Activated CD8-positive, alpha-beta memory T cell treated with anti-CD3 and anti-CD28 coated beads for 24 hours (primary cell): Measurements from ENCODE around the gene CCDC148.
"Not testable (repeated sequence)": the region's sequence is repeated elsewhere in the genome, so short reads cannot be mapped to it uniquely, and the experiment has no call there.

Source experiments
- DNase-seq: peaks from one replicate; pipeline ENCODE4 v3.0.0-alpha.2; 2020

The CCDC148 gene

GRCh38 chr2:158481116-158481515, 24.6 kb upstream of the CCDC148 start:
- no peak for DNase-seq

DNA sequence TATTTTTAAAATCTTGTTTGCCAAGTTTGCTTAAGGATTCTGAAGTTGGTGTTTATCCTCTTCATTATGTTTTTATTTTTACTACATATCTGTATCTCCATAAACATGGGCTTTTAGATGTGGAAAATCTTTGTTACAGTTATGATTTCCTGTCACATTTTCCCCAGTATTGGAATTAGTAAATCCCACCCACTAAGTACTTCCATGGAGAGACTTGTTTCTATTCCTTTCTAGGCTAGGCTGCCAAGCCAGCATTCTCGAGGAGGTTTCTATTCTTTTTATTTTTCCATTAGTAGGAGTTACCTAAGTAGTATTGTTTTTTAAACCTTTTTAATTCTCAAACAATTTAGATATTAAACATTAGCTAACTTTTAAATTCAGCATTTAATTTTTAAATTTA, 22.3 kb upstream of the CCDC148 start:
- DNase-seq = no peak

DNA sequence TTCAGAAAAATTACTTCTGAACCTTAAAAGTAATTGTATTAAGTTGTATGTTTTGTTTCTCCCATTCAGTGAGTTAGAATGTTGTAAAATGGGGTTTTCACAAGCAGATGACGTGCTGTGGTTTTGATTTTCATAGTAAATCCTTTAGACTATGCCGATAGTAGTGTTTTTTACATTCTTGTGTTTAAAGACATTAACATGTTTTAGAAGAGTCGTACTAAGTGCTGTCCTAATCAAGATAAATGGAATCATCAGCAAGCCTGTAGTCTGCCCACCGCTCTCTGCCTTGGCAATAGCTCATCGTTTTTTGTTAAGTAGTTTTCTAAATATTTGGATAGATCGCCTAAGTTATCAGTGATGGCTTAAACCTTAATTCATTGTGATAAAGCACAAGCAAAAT, 21.7 kb upstream of the CCDC148 start:
- no peak for DNase-seq

GRCh38 chr2:158477202-158477601, 20.6 kb upstream of the CCDC148 start:
- DNase-seq = no peak

DNA sequence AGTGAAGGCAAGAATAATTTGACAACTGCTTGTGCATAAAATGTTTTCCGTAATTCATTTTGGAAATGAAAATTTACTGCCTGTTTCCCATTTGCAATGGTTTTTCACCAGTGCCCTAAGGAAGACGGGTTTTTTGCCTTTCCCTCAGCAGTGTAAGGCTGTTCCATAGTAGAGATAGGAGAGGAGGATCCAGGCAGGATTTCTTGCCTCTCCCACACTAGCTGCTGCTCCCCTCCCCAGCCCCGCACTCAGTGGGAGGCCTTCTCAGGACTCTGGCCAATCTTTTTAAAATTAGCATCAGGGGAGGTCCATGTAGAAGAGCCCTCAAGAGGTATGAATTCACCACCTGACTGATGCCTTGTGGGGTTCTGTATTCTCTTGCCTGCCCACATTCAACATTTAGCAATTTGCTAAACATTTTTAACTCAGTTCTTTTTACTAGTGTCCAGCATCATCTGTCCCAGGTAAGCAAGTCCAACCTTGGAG, 18.0 kb upstream of the CCDC148 start:
- not testable (repeated sequence) for DNase-seq

DNA sequence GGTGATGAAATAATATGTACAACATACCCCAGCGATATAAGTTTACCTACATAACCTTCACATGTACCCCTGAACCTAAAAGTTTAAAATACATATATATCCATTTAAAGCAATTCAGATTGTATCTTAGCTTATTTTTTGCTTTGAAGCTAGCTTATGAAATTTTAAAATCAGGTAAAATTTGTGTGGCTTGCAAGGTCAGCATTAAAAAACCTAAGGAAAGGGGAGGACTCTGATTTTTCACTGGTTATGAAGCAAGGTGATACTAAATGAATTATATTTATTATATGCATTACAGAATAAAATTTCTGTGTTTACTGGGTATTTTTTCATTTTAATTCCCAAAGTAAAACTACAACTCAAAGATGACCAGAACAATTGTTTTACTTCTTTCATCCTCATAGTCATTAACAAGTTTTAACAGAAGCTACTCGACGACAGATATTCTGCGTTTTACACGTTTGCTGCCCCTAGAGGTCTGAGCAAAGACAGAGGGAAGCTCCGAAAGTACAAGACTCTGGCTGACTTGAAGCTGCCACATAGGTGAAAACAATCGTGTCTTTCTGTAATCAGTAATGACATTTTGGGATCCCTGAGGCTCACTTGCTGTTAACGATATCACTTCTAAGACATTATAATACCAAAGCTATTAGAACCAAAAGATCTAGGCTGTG, 17.3 kb upstream of the CCDC148 start:
- no peak for DNase-seq

GRCh38 chr2:158473300-158473699, 16.7 kb upstream of the CCDC148 start:
- DNase-seq = not testable (repeated sequence)

GRCh38 chr2:158472829-158473228, 16.3 kb upstream of the CCDC148 start:
- not testable (repeated sequence) for DNase-seq

- no peak for DNase-seq
These were observed 10.7 kb upstream of the CCDC148 start for GRCh38 chr2:158467248-158467647.

DNA sequence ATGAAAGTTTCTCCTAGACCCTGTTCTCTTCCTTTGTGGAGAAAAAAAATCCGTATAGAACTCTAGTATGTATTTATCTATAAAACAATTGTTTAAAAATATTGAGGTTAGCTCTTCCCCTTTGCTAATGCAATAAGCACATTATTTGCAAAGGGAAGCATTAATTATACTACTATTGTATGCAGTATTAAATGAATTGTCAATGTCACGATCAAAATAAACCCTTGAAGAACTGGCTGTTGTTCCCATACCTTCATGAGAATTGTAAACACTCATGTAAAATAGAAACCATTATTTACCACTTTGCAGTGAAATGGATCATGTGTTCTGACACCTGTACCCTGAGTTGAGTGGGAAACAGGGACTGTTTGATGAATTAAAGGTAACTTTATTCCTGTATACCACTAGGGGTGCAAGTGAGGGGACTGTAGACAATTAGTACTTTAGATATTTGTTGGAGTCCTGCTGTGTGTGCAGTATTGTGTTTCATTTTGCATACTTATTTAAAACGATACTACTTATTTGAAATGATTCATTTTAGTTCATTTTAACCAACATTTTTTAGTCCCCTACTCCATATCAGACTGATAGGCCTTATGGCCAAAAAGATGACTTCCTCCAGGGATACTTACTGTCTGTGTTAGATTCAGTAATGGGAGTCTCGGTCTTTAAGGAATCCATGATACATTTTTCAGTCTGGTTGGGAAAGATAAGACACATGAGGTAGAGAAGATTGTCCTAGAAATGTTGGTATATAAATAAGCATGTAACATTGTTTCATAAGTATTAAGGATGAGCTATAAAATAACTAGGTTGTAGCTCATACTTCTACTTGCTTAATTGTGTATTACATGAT, 8.1 kb upstream of the CCDC148 start:
- no peak for DNase-seq

DNA sequence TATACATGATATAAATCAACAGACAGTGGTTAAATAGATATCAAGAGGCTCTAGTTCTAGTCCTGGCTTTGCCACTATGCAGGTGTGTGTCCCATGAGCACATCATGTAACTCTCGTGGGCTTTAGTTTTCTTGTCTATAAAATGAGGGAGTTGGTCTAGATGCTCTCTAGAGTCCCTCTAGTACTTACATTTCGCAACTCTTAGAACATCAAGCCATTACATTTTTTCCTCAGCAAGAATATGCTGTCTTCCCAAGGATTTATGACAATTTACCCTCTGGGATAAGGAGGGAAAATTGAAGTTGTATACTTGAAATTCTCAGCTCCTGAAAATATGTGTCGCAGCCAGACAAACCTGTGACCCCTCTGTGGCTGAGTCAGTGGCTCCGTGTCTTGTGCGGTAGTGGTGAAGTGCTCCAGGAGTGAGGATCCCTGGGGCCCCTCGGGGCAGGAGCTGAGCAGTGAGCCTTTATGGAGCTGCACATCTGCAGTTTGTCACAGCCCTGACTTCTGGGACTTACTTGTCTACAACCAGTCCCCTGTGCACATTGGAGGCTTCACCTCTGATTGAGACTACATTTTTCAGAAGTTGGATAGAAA, 7.0 kb upstream of the CCDC148 start:
- DNase-seq = no peak

DNA sequence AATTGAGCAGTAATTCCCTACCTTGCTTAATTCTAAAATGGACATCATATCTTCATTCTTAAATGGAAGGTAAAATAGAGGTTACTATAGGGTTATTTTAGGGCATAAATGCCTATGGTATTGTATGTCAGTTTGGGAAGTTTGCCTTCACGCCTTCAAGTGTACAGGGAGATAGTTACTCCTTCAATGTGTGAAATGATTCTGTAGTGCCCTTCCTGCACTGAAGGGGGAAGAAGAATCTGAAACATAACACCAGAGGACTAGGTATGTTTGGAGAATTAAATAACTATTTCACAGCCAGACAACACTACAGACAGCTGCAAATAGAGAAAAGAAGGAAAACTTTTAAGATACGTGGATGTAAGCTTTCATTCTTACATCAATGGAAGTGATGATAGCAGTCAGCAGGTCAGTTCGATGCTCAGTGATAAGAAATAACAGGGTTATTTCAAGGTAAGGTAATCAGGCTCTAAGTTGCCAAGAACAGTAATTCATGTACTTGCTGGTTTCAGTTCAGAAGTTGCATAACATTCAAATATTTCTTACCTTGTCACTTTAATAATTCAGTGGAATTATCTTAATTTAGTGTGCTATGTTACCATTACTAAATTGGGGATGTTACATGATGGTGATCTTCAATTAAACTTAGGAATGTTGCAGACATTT, 4.2 kb upstream of the CCDC148 start:
- no peak for DNase-seq

GRCh38 chr2:158459161-158460003, 2.8 kb upstream of the CCDC148 start:
- DNase-seq = no peak

DNA sequence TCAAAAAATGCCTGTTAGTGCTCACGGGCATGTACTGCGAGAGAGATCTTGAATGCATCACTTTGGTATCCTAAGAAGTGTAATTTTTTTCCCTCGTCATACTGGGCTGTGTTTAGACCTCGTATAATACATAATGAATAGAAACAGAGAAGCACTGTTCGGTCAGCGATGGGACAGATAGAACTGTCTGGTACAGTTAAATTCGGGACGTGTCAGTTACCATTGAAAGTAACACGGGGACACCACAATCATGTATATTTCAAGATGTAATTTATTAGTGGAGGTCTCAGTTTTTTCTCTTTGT, 2.0 kb upstream of the CCDC148 start:
- no peak for DNase-seq

- no peak for DNase-seq
These were observed 1.5 kb upstream of the CCDC148 start for GRCh38 chr2:158457826-158458616.

GRCh38 chr2:158457092-158457825, 706 bp upstream of the CCDC148 start:
- DNase-seq = peak; percentile 83

DNA sequence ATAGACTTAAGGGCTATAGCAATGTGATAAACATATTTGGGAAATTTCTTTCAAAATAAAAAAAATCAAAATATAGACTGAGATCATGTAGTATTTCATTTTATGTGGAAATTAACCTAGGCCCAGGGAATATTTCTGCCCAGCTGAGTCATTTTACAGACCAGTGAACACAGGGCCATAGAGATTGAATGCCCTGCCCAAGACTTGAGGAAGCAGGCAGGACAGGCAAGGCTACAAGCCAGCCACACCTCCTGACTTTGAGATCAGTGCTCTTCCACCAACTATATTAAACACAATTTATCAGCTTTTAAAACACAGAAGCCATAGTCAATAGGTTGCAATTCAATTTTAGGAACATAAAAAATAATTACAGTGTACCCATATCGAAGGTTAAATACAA, 12.9 kb downstream of the CCDC148 start:
- DNase-seq = no peak

DNA sequence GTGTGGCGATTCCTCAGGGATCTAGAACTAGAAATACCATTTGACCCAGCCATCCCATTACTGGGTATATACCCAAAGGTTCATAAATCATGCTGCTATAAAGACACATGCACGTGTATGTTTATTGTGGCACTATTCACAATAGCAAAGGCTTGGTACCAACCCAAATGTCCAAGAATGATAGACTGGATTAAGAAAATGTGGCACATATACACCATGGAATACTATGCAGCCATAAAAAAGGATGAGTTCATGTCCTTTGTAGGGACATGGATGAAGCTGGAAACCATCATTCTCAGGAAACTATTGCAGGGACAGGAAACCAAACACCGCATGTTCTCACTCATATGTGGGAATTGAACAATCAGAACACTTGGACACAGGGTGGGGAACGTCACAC, 17.5 kb downstream of the CCDC148 start:
- DNase-seq = not testable (repeated sequence)

DNA sequence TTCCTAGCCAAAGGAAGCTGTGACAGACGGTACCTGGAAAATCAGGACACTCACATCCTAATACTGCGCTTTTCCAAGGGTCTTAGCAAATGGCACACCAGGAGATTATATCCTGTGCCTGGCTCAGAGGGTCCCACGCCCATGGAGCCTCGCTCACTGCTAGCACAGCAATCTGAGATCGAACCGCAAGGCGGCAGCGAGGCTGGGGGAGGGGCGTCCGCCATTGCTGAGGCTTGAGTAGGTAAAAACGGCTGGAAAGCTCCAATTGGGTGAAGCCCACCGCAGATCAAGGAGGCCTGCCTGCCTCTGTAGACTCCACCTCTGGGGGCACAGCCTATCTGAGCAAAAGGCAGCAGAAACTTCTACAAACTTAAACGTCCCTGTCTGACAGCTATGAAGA, 22.8 kb downstream of the CCDC148 start:
- DNase-seq = not testable (repeated sequence)

GRCh38 chr2:158432117-158432516, 24.4 kb downstream of the CCDC148 start:
- no peak for DNase-seq

DNA sequence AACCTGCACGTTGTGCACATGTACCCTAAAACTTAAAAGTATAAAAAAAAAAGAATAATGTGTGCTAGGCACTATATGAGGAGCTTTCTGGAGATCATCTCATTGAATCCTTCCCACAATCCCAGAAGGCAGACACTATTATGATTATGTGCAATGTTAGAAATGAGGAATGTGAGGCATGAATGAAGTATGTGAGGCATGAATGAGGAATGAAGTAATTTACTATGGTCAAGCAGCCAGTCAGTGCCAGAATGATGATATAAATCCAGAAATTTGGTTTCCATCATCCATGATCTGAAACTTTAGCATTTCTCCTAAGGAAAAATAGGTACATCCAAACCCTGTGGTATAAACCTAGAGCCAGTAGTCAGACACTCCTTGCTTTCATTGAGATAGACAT, 42.0 kb downstream of the CCDC148 start:
- DNase-seq = no peak
